AG09309 (cell line): ENCODE data around the gene ZMIZ1.
A peak's percentile ranks its signal among the peaks of the same experiment; 100 is the strongest.

Experiments used
- DNase-seq: peaks from one replicate; pipeline ENCODE4 v3.0.0-alpha.2; 2010; ENCODE audit warnings: low read depth
- H3K4me3 ChIP-seq: 2 replicates; pipeline ENCODE4 v1.5.1; 2011; ENCODE audit warnings: mild to moderate bottlenecking, low read depth, low read length, moderate library complexity; ENCODE audit not compliant: control insufficient read depth
- CTCF ChIP-seq: IDR thresholded peaks from 2 replicates; pipeline ENCODE4 v1.5.1; 2011; ENCODE audit warnings: mild to moderate bottlenecking, low read depth, low read length, inconsistent platforms; ENCODE audit not compliant: insufficient read depth, control insufficient read depth; ENCODE audit errors: missing control alignments

ZMIZ1 gene, protein sequence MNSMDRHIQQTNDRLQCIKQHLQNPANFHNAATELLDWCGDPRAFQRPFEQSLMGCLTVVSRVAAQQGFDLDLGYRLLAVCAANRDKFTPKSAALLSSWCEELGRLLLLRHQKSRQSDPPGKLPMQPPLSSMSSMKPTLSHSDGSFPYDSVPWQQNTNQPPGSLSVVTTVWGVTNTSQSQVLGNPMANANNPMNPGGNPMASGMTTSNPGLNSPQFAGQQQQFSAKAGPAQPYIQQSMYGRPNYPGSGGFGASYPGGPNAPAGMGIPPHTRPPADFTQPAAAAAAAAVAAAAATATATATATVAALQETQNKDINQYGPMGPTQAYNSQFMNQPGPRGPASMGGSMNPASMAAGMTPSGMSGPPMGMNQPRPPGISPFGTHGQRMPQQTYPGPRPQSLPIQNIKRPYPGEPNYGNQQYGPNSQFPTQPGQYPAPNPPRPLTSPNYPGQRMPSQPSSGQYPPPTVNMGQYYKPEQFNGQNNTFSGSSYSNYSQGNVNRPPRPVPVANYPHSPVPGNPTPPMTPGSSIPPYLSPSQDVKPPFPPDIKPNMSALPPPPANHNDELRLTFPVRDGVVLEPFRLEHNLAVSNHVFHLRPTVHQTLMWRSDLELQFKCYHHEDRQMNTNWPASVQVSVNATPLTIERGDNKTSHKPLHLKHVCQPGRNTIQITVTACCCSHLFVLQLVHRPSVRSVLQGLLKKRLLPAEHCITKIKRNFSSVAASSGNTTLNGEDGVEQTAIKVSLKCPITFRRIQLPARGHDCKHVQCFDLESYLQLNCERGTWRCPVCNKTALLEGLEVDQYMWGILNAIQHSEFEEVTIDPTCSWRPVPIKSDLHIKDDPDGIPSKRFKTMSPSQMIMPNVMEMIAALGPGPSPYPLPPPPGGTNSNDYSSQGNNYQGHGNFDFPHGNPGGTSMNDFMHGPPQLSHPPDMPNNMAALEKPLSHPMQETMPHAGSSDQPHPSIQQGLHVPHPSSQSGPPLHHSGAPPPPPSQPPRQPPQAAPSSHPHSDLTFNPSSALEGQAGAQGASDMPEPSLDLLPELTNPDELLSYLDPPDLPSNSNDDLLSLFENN

DNA sequence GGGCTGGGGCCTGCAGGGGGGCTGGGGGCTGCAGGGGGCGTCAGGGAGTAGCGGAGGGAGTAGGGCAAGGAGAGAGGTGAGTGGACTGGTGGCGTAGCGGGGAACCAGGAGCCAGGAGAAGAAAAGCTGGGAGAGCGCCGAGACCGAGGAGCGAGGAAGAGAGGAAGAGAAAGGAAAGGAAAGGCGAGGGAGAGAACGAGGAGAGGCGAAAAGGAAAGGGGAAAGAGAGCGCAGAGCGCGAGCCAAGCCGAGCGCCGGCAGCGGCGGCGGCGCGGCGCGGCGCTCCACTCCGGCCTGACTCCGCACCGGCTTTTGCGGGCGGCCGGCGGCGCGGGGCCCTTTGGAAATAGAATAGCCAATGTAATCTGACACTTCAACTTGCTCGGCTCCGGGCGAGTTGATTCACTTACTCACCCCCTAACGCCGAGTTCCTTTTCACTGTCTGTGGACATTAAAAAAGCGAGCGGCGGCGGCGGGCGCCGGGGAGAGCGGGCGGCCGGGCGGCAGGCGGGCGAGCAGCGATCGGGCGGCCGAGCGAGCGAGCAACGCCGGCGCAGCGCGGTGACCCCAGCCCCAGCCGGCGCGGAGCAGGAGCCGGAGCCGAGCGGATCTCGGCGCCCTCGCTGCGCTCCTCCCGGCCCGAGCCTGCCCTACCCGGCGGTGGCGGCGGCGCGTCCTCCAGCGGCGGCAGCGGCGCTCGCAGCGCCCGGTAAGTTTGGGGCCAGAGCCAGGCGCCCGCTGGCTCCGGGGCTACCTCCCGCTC is at the start of gene ZMIZ1:
Gene ZMIZ1, plus strand, starts transcription at position 405 of the 763 bp plus-strand sequence. CDS start 132,667 bp downstream, outside the sequence.
- peak; percentile 1 for TF ChIP-seq CTCF
- peak; percentile 82 for DNase-seq

GRCh38 chr10:79019441-79020014 is 49.2 kb upstream of the ZMIZ1 start:
- no peak for TF ChIP-seq CTCF
- no peak overlapping the region for H3K4me3 ChIP-seq
- DNase-seq, result no peak

More for the DNA sequence above, at the start of gene ZMIZ1:
- peak within 1 kb of the TSS; percentile 97 for H3K4me3 ChIP-seq

DNA sequence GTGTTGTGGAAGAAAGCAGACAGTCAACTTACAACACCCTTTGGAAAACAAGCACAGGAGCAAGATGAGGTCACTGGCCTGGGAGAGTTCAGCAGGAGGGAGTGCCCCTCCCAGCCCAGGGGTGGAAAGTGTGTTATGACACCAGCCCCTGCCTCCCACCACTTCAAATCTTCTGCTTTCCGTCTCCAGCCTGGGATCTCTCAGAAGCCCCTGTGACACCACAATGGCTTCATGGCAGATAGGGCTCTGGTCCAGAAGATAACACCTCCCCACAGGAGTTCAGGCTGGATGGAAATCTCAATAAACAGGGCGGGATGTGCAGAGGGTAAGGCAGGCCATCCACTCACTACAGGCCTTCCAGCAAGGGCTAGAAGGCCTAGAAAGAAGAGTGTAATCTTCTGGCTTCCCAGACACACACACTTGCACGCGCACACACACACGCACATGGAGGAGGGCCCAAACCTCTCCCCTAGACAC is 48.7 kb upstream of the ZMIZ1 start:
- no peak overlapping the region for H3K4me3 ChIP-seq
- peak; percentile 35 for DNase-seq
- no peak for TF ChIP-seq CTCF

DNA sequence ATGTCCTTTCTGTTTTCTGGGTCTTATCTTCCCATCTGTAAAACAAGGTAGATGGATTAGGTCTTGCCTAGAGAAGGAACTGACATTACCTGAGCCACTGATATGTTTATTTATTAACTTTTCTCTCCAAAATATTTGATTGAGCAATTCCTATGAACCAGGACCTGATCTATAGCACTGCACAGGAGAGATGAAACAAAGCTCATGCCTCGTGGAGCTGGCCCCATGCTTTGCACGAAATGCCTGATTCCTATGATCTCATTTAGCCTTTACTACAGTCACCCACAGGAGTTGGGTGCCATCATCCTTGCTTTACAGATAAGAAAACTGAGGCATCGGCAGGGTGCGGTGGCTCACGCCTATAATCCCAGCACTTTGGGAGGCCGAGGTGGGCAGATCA is 48.2 kb upstream of the ZMIZ1 start:
- no peak for TF ChIP-seq CTCF
- no peak overlapping the region for H3K4me3 ChIP-seq
- no peak for DNase-seq

- no peak for TF ChIP-seq CTCF
- no peak for DNase-seq
- no peak overlapping the region for H3K4me3 ChIP-seq
Observed at GRCh38 chr10:79021331-79021907, 47.3 kb upstream of the ZMIZ1 start.
